Keratinocyte (primary cell): ENCODE data around the gene INAFM2.

Experiments used
- CTCF ChIP-seq, 3 experiments: IDR thresholded peaks in 1 of 3; conservative IDR thresholded peaks in 1 of 3; optimal IDR thresholded peaks in 1 of 3; 2 replicates in 2 of 3; 3 replicates in 1 of 3; pipeline versions ENCODE3 to v1.5.1; 2011; ENCODE audit warnings: low read length in 3 of 3, mild to moderate bottlenecking in 3 of 3, moderate library complexity in 2 of 3, control low read depth in 1 of 3, inconsistent platforms in 1 of 3; ENCODE audit not compliant: insufficient read depth in 2 of 3; ENCODE audit errors: extremely low read depth in 1 of 3
- EZH2 ChIP-seq: IDR thresholded peaks from one replicate; pipeline ENCODE4 v1.6.1; 2012; ENCODE audit warnings: inconsistent platforms, mild to moderate bottlenecking, low read length, moderate library complexity

- TF ChIP-seq CTCF (optimal IDR thresholded peaks at IDR 0.05 in 1 of 3, IDR thresholded peaks at IDR 0.05 in 1 of 3, conservative IDR thresholded peaks at IDR 0.05 in 1 of 3; ENCODE audit: extremely low read depth in 1 of 3, insufficient read depth in 2 of 3, low read length in 3 of 3) (no peak), EZH2 (no peak)
Measured at GRCh38 chr15:40346579-40347558, 23.4 kb downstream of the INAFM2 start.
